ENCODE data around the gene SF3A2.
A peak's percentile ranks its signal among the peaks of the same experiment; 100 is the strongest.
"Not testable (repeated sequence)": the region's sequence is repeated elsewhere in the genome, so short reads cannot be mapped to it uniquely, and the experiment has no call there.

SF3A2 gene

DNA sequence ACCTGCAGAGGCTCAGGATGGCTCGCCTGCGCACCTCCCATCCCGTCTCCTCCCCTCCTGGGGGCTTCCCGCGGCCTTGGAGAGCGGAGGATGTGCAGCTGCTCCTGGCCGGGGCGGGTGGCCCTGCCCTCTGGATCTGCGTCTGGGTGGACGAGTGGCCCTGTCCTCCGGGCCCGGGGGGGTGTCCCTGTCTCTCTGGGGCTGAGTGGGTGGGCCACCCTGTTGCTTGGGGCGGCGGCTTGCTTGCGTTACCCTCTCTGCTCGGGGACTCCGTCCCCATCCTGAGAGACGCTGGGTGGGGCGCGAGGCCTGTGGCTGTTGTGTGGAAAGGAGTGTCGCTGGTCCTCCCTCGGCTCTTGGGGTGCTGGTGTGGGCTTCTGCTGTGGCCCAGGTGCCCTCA lies 38.3 kb upstream of the SF3A2 start:
- no peaks in the 10 kb centered on the region for H3K9me3 Mint-ChIP-seq
- no peak for DNase-seq (ENCODE audit: low spot score in 2 of 2)
- H3K36me3 Mint-ChIP-seq (ENCODE audit: insufficient read depth) = peaks cover 7% of the 10 kb centered on the region
- H3K27ac Mint-ChIP-seq (ENCODE audit: low read depth) = peak overlapping the region; percentile 49
- no peaks in the 10 kb centered on the region for H3K27me3 Mint-ChIP-seq
- ATAC-seq (replicated peaks; ENCODE audit: extremely low read depth, poor library complexity, severe bottlenecking) = no peak
- peaks cover 18% of the 10 kb centered on the region for H3K4me1 Mint-ChIP-seq
- H3K4me3 Mint-ChIP-seq = no peak overlapping the region

DNA sequence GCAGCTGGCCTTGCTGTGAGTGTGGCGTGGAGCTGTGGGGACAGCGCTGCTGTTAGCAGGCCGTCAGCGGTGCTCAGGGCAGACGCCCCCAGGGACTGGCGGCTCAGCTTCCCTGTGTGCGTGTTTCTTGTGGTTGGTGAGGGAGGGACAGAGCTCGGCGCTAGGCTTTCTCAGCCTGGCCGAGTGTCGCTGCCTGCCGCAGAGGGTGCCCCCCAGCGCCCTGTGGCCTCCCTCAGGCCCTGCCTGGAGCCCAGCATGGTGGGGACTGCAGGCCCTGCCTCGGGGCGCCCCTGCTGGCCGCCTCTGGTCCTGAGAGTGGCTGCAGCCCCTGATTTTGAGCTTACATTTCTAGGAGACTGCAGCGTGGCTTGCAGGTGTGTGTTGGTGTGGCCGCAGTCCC lies 37.4 kb upstream of the SF3A2 start:
- no peak overlapping the region for H3K27ac Mint-ChIP-seq (ENCODE audit: low read depth)
- H3K4me1 Mint-ChIP-seq = peaks cover 18% of the 10 kb centered on the region
- ATAC-seq (replicated peaks; ENCODE audit: extremely low read depth, poor library complexity, severe bottlenecking) = no peak

DNA sequence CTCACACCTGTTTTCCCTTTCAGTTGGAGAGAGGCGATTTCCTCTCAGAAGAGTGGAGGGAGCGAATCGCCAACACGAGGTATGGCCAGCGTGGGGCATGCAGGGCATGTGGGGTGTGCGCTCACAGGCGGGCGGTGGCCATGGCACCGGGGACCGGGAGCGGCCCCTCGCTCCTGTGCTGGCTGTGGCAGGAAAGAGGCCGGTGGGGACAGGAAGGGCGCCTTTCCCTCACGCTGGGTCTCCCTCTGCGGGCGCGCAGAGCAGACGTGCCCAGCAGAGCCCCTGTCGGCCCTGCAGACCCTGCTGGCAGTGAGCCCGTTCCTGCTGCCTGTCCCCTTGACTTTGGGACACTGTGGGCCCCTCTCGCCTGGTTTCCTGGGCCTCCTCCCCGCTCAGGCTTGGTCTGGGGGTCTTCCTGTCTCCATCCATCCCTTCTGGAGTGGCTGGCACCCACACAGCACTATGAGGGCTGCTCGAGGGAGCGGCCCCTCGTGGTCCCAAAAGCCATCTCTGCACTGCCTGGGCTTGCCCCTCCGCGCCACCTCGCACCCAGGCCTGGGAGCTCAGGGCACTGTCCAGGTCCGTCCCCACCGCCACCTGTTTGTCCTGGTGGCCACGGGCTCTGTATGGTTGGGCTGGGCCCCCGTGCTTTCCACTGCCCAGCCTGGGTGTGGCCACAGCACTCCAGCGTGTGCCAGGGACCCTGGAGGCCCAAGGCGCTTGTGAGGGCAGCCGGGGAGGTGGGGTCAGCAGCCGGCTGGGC lies 36.6 kb upstream of the SF3A2 start:
- peaks cover 11% of the 10 kb centered on the region for H3K36me3 Mint-ChIP-seq (ENCODE audit: insufficient read depth)
- DNase-seq (ENCODE audit: low spot score in 2 of 2) (no peak), ATAC-seq (replicated peaks; ENCODE audit: extremely low read depth, poor library complexity, severe bottlenecking) (no peak)
- H3K4me1 Mint-ChIP-seq = peaks cover 18% of the 10 kb centered on the region
- no peaks in the 10 kb centered on the region for H3K27me3 Mint-ChIP-seq
- H3K4me3 Mint-ChIP-seq = no peak overlapping the region
- no peak overlapping the region for H3K27ac Mint-ChIP-seq (ENCODE audit: low read depth)
- H3K9me3 Mint-ChIP-seq = no peaks in the 10 kb centered on the region

More for the DNA sequence above, 37.4 kb upstream of the SF3A2 start:
- no peaks in the 10 kb centered on the region for H3K9me3 Mint-ChIP-seq
- peaks cover 13% of the 10 kb centered on the region for H3K36me3 Mint-ChIP-seq (ENCODE audit: insufficient read depth)
- no peak for DNase-seq (ENCODE audit: low spot score in 2 of 2)
- H3K27me3 Mint-ChIP-seq = no peaks in the 10 kb centered on the region
- no peak overlapping the region for H3K4me3 Mint-ChIP-seq

DNA sequence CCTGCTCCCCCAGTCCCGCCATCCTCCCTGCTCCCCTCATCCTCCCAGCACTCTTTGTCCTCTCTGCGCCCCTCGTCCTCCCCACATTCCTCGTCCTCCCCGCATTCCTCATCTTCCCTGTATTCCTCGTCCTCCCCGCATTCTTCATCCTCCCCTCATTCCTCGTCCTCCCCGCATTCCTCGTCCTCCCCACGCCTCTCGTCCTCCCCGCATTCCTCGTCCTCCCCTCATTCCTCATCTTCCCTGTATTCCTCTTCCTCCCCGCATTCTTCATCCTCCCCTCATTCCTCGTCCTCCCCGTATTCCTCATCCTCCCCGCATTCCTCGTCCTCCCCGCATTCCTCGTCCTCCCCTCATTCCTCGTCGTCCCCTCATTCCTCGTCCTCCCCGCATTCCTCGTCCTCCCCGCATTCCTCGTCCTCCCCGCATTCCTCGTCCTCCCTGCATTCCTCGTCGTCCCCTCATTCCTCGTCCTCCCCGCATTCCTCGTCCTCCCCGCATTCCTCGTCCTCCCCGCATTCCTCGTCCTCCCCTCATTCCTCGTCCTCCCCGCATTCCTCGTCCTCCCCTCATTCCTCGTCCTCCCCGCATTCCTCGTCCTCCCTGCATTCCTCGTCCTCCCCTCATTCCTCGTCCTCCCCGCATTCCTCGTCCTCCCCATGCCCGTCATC lies 35.9 kb upstream of the SF3A2 start:
- H3K27me3 Mint-ChIP-seq; H3K4me3 Mint-ChIP-seq; H3K9me3 Mint-ChIP-seq; DNase-seq (ENCODE audit: low spot score in 2 of 2); ATAC-seq (replicated peaks; ENCODE audit: extremely low read depth, poor library complexity, severe bottlenecking); H3K27ac Mint-ChIP-seq (ENCODE audit: low read depth): not testable (repeated sequence)
- H3K4me1 Mint-ChIP-seq = peaks cover 18% of the 10 kb centered on the region
- H3K36me3 Mint-ChIP-seq (ENCODE audit: insufficient read depth) = peaks cover 12% of the 10 kb centered on the region

DNA sequence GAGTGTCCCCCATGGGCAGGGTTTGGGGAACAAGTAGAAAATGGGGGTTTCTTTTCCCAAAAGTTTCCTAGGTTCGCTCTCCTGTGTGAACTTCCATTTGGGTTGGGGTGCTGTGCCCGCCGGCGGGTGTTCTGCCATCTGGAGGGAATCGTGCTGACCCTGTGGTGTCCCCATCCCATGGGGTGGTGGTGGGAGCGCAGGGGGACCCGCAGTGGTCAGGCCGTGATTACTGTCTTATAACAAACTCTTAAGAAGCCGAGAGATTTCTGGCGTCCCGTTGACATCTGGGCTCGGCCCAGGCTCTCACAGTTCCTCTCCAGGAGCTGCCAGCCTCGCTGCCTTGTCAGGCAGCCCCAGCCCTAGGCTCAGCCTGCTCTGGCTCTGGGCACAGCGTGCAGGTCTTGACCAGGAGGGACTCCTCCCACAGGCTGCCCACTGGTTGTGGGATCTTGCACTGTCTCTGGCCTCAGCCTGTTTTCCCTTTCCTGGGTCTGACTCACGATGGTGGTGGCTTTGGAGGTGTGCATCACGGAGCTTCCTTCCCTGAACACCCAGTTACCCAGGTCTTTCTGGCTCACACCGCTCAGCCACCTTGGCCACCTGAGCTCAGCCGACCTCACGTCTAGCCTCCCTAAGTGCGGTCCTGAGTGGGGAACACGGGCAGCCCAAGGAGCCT lies 35.0 kb upstream of the SF3A2 start:
- Mint-ChIP-seq H3K27me3 (no peaks in the 10 kb centered on the region), H3K36me3 (ENCODE audit: insufficient read depth) (peaks cover 13% of the 10 kb centered on the region), H3K27ac (ENCODE audit: low read depth) (peak overlapping the region; percentile 55), H3K4me3 (no peak overlapping the region), H3K4me1 (peaks cover 18% of the 10 kb centered on the region), H3K9me3 (no peaks in the 10 kb centered on the region)
- no peak for ATAC-seq (replicated peaks; ENCODE audit: extremely low read depth, poor library complexity, severe bottlenecking)
- DNase-seq (ENCODE audit: low spot score in 2 of 2) = no peak

DNA sequence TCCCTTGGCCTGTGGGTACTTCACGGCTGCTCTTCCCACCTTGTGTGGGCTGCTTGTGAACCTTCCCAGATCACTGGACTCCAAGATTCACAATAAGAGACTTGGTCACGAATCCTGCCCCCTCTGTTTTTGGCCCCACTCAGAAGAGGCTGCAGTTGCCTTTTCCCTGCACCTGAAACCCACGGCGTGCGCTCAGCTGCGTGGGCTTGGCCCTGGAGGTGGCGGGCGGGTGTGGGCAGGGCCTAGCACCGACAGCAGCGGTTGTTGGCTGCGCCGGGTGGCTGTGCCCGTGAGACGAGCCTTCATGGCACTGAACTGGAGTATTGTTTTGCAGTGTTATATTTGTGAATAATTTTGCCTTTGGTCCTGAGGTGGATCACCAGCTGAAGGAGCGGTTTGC lies 34.3 kb upstream of the SF3A2 start:
- Mint-ChIP-seq H3K36me3 (ENCODE audit: insufficient read depth) (peaks cover 13% of the 10 kb centered on the region), H3K4me3 (no peak overlapping the region), H3K9me3 (no peaks in the 10 kb centered on the region), H3K4me1 (peaks cover 12% of the 10 kb centered on the region), H3K27me3 (no peaks in the 10 kb centered on the region), H3K27ac (ENCODE audit: low read depth) (no peak overlapping the region)
- no peak for DNase-seq (ENCODE audit: low spot score in 2 of 2)
- ATAC-seq (replicated peaks; ENCODE audit: extremely low read depth, poor library complexity, severe bottlenecking) = no peak

DNA sequence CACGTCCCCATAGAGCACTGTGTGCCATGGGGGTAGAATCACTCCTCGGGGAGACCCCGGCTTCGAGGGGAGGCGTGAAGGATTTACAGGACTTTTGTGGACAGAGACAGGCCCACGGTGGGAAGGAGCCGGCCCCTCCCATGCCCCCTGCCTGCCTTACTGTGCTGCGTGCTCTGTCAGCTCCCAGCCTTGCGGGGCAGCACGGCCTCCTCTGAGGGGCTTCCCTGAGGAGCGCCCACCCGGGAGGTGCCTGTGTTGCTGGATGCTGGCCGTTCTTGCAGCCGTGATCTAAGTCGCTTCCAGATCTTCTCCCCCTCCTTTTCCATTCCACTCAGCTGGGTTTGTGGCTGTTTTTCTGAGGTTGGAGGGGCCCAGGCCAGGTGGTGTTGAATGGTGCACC lies 29.6 kb upstream of the SF3A2 start:
- ATAC-seq (replicated peaks; ENCODE audit: extremely low read depth, poor library complexity, severe bottlenecking) (no peak), DNase-seq (ENCODE audit: low spot score in 2 of 2) (no peak)
- H3K4me1 Mint-ChIP-seq = no peaks in the 10 kb centered on the region
- H3K9me3 Mint-ChIP-seq = no peaks in the 10 kb centered on the region
- H3K27me3 Mint-ChIP-seq = no peaks in the 10 kb centered on the region
- no peak overlapping the region for H3K4me3 Mint-ChIP-seq
- H3K27ac Mint-ChIP-seq (ENCODE audit: low read depth) = no peak overlapping the region
- peaks cover 9% of the 10 kb centered on the region for H3K36me3 Mint-ChIP-seq (ENCODE audit: insufficient read depth)

DNA sequence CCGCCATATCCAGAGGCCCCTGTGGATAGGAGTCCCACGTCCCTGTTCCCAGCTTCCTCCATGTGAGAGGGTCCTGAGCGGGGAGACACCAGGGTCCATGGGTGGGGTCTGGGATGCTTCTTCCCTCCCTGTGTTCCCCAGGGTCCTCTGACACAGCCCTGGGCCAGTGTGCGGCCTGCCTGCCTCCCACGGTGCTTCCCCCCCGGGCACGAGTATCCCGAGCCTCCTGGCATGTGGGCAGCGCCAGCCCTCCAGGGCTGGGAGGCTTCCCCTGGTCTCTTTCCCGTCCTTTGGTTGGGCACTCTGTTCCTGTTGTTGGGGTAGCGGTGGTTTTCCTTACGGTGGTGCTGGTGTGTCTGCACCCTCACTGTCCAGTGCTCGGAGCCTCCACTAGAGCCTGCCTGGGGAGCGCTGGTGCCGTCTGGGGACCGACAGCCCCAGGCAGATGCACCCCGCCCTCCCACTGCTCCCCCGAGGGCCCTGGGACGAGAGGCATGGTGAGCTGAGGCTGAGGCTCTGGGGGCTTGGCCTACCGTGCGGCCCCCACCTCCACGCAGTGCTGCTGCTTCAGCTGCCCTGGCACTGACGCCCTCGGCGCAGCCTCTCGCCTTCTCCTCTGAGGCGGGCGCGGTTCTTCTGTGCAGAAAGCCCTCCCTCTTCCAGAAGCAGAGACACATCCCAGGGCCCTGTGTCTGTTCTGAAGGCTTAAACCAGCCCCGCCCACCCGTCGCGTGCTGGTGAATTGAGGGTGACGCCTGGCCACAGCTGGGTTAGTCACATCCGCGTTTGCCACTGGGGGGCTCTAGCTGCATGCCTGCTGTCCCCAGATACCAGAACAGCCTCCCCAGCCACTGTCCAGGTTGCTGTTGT lies 28.4 kb upstream of the SF3A2 start:
- Mint-ChIP-seq H3K9me3 (no peaks in the 10 kb centered on the region), H3K4me3 (no peak overlapping the region), H3K27me3 (no peaks in the 10 kb centered on the region), H3K36me3 (ENCODE audit: insufficient read depth) (peaks cover 11% of the 10 kb centered on the region), H3K4me1 (no peaks in the 10 kb centered on the region), H3K27ac (ENCODE audit: low read depth) (no peak overlapping the region)
- ATAC-seq (replicated peaks; ENCODE audit: extremely low read depth, poor library complexity, severe bottlenecking) = no peak
- peak in 1 of 2 donors; percentile 16 for DNase-seq (ENCODE audit: low spot score in 2 of 2)

DNA sequence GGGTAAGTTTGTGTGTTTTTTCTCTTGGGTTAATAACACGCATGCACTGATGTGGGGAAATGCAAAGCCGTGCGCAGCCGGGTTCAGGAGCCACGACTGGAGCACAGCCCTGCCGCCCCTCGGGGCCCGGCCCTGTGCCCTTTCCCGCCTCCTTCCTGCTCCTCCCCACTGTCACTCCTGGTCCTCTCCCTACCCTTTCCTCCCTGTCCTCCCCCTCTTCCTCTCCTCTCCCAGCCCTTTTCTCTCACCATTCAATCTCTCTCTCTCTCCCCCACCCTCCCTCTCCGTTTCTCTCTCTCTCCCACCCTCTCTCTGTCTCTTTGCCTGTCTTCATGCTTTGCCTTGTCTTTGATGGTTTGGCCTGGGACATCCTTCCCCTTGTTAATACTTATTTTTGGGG lies 27.6 kb upstream of the SF3A2 start:
- Mint-ChIP-seq H3K4me1 (no peaks in the 10 kb centered on the region), H3K36me3 (ENCODE audit: insufficient read depth) (peaks cover 5% of the 10 kb centered on the region), H3K27ac (ENCODE audit: low read depth) (no peak overlapping the region), H3K27me3 (no peaks in the 10 kb centered on the region), H3K4me3 (no peak overlapping the region), H3K9me3 (no peaks in the 10 kb centered on the region)
- DNase-seq (ENCODE audit: low spot score in 2 of 2) (no peak), ATAC-seq (replicated peaks; ENCODE audit: extremely low read depth, poor library complexity, severe bottlenecking) (no peak)

DNA sequence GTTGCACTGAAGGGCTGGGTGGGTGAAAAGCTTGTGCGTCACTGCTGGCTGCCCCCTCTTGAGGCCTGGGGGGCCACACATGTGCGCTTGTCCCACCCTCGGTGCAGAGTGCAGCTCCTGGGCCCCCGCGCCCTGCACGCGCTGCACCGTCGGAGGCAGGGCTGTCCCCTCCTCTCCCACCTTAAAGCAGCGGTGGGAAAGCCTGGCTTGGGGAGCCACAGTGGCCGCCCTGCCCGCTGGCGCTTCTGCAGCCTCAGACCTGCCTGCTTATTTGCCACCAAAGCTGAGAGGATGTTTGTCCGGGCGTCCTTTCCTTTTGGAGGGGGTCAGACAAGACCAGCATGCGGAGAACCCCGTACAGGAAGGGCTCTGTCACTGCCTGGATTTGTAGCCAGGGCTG lies 27.2 kb upstream of the SF3A2 start:
- no peak overlapping the region for H3K4me3 Mint-ChIP-seq
- no peaks in the 10 kb centered on the region for H3K4me1 Mint-ChIP-seq
- no peaks in the 10 kb centered on the region for H3K27me3 Mint-ChIP-seq
- ATAC-seq (replicated peaks; ENCODE audit: extremely low read depth, poor library complexity, severe bottlenecking) = no peak
- DNase-seq (ENCODE audit: low spot score in 2 of 2) = no peak
- H3K27ac Mint-ChIP-seq (ENCODE audit: low read depth) = no peak overlapping the region
- H3K9me3 Mint-ChIP-seq = no peaks in the 10 kb centered on the region
- H3K36me3 Mint-ChIP-seq (ENCODE audit: insufficient read depth) = peaks cover 5% of the 10 kb centered on the region

DNA sequence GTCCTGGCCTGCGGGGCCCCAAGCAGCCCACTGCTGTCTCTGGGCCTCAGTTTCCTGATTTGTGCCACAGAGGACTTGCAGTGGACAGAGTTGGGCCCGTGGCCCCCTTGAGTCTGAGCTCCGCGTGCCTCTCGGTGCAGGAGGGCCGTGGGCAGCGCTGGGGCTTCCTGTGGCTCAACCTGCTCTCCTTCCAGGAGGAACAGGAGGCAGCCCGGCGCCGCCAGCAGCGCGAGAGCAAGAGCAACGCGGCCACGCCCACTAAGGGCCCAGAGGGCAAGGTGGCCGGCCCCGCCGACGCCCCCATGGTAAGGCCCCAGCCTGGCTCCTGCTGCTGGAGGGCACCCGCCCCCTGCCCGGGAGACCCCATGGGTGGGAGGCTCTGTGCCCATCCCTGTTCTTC lies 26.4 kb upstream of the SF3A2 start:
- no peaks in the 10 kb centered on the region for H3K4me1 Mint-ChIP-seq
- H3K9me3 Mint-ChIP-seq = no peaks in the 10 kb centered on the region
- peaks cover 7% of the 10 kb centered on the region for H3K36me3 Mint-ChIP-seq (ENCODE audit: insufficient read depth)
- DNase-seq (ENCODE audit: low spot score in 2 of 2) (no peak), ATAC-seq (replicated peaks; ENCODE audit: extremely low read depth, poor library complexity, severe bottlenecking) (no peak)
- H3K4me3 Mint-ChIP-seq = no peak overlapping the region
- H3K27me3 Mint-ChIP-seq = no peaks in the 10 kb centered on the region
- no peak overlapping the region for H3K27ac Mint-ChIP-seq (ENCODE audit: low read depth)

DNA sequence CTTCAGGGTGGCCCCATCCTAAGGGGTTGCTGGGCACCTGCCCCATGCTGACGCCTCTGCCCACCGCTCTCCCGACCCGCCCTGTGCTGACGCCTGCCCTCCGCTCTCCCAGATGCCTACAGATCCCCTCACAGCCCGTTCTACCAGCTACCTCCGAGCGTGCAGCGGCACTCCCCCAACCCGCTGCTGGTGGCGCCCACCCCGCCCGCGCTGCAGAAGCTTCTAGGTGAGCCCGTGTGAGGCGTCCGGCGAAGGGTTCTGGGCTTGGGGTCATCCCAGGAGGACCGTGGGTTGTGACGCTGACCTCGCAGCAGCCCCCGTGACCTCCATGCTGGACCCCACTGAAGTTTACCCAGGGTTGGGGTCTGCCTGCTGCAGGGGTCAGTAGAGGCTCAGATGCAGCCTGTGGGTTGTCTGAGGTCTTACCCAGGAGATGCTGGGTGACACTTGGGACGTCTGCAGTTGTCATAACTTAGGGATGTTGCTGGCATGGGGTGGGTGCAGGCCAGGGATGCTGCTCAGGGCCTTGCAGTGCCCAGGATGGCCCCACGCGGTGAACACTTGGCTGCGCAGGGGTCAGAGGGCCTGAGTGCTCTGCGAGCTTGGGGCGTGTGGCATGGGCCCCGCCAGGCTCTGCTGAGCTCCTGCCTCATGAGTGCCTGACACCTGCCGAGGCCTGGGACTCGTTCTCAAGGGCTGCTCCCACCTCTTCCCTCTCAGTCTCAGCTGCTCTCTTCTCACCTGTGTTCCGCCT lies 25.5 kb upstream of the SF3A2 start:
- ATAC-seq (replicated peaks; ENCODE audit: extremely low read depth, poor library complexity, severe bottlenecking) (no peak), DNase-seq (ENCODE audit: low spot score in 2 of 2) (no peak)
- Mint-ChIP-seq H3K4me1 (no peaks in the 10 kb centered on the region), H3K4me3 (no peak overlapping the region), H3K36me3 (ENCODE audit: insufficient read depth) (peaks cover 4% of the 10 kb centered on the region), H3K27ac (ENCODE audit: low read depth) (no peak overlapping the region), H3K9me3 (no peaks in the 10 kb centered on the region), H3K27me3 (no peaks in the 10 kb centered on the region)
